Lung microvascular endothelial cell (primary cell): Measurements from ENCODE around the gene ASTL. TPM values are rescaled to one million over a fixed set of nuclear protein-coding genes. Genes with fewer than 3 reads are reported as not detected.

Experiments used
- DNase-seq, 2 donors: peaks; one replicate each; pipeline versions ENCODE4 v3.0.0 to v3.0.0-alpha.2; 2010; ENCODE audit warnings: low read depth in 2 of 2
- total RNA-seq: library from RNA; depleted of rRNA; stranded (reverse); fragments of >200 nt; gene quantifications from 2 replicates; pipeline ENCODE4 v1.2.1, GENCODE V29; 2014

ASTL gene
- total RNA-seq, 1 donor from 2014 or later, result not detected

- DNase-seq, result no peak
These were observed 7.8 kb downstream of the ASTL start for GRCh38 chr2:96130483-96130882.

- no peak for DNase-seq
These were observed 8.7 kb downstream of the ASTL start for GRCh38 chr2:96129528-96130120.

GRCh38 chr2:96128456-96128855, 9.8 kb downstream of the ASTL start:
- no peak for DNase-seq

GRCh38 chr2:96124406-96125265, 13.7 kb downstream of the ASTL start:
- no peak for DNase-seq

GRCh38 chr2:96123936-96124335, 14.4 kb downstream of the ASTL start:
- DNase-seq, result no peak

- no peak for DNase-seq
These were observed 15.0 kb downstream of the ASTL start for GRCh38 chr2:96123290-96123689.

GRCh38 chr2:96122391-96122790, 15.9 kb downstream of the ASTL start:
- DNase-seq, result no peak

GRCh38 chr2:96121414-96121813, 16.9 kb downstream of the ASTL start:
- DNase-seq, result no peak

- DNase-seq, result no peak
These were observed 17.3 kb downstream of the ASTL start for GRCh38 chr2:96120991-96121390.

GRCh38 chr2:96120091-96120720, 18.1 kb downstream of the ASTL start:
- DNase-seq, result no peak

- DNase-seq, result no peak
These were observed 18.9 kb downstream of the ASTL start for GRCh38 chr2:96119389-96119751.

GRCh38 chr2:96118698-96119388, 19.5 kb downstream of the ASTL start:
- DNase-seq, result no peak

GRCh38 chr2:96117701-96118588, 20.4 kb downstream of the ASTL start:
- DNase-seq, result no peak

GRCh38 chr2:96116879-96117533, 21.3 kb downstream of the ASTL start:
- peak; percentile 35 to 48 for DNase-seq

- peak; percentile 12 to 24 for DNase-seq
These were observed 21.9 kb downstream of the ASTL start, which contains the start of gene ADRA2B for GRCh38 chr2:96116424-96116878. ADRA2B (minus strand) TSS chr2:96116571; CDS start chr2:96116149, 422 bp downstream.

- no peak for DNase-seq
These were observed 22.5 kb downstream of the ASTL start for GRCh38 chr2:96115631-96116423.

GRCh38 chr2:96114903-96115581, 23.3 kb downstream of the ASTL start:
- no peak for DNase-seq

- DNase-seq, result no peak
These were observed 23.8 kb downstream of the ASTL start for GRCh38 chr2:96114546-96114902.

- DNase-seq, result no peak
These were observed 24.4 kb downstream of the ASTL start for GRCh38 chr2:96113951-96114350.
